KMS-11 (cell line): Measurements from ENCODE around the gene FCHSD2.

Experiments
- H2AFZ ChIP-seq: fragments of 200-600 bp; sonication (generic); 2 replicates; pipeline ENCODE4 v1.6.1; 2016; ENCODE audit warnings: antibody characterized with exemption, mixed run types, low read depth
- H3K27ac ChIP-seq: fragments of 200-600 bp; sonication (generic); 2 replicates; pipeline ENCODE4 v1.6.1; 2016; ENCODE audit warnings: mild to moderate bottlenecking, mixed run types
- H3K27me3 ChIP-seq: fragments of 200-600 bp; sonication (generic); 2 replicates; pipeline ENCODE4 v1.6.1; 2017; ENCODE audit warnings: mild to moderate bottlenecking, low read depth, mixed run types, moderate library complexity; ENCODE audit not compliant: insufficient read depth
- H3K36me3 ChIP-seq: fragments of 200-600 bp; sonication (generic); 2 replicates; pipeline ENCODE4 v1.6.1; 2017; ENCODE audit warnings: mild to moderate bottlenecking, mixed run types; ENCODE audit not compliant: insufficient read depth
- H3K4me1 ChIP-seq: fragments of 200-600 bp; sonication (generic); 2 replicates; pipeline ENCODE4 v1.6.1; 2016; ENCODE audit warnings: mild to moderate bottlenecking, low read depth, mixed run types; ENCODE audit not compliant: poor library complexity, severe bottlenecking
- H3K4me2 ChIP-seq: fragments of 200-600 bp; sonication (generic); 2 replicates; pipeline ENCODE4 v1.7.0; 2016; ENCODE audit warnings: mild to moderate bottlenecking, mixed run types
- H3K4me3 ChIP-seq: fragments of 200-600 bp; sonication (generic); IDR thresholded peaks from 2 replicates; pipeline ENCODE4 v1.6.1; 2017; ENCODE audit warnings: low read depth, low read length, mixed read lengths; ENCODE audit not compliant: insufficient read depth
- H3K79me2 ChIP-seq: fragments of 200-600 bp; sonication (generic); 2 replicates; pipeline ENCODE4 v1.6.1; 2016; ENCODE audit warnings: low read depth, mixed run types; ENCODE audit not compliant: insufficient read depth
- H3K9ac ChIP-seq: fragments of 200-600 bp; sonication (generic); 2 replicates; pipeline ENCODE4 v1.6.1; 2016; ENCODE audit warnings: mild to moderate bottlenecking, mixed run types
- H4K20me1 ChIP-seq: fragments of 200-600 bp; sonication (generic); 2 replicates; pipeline ENCODE4 v1.6.1; 2016; ENCODE audit warnings: mild to moderate bottlenecking, mixed run types; ENCODE audit not compliant: insufficient read depth
- CTCF ChIP-seq: fragments of 200-600 bp; sonication (generic); conservative IDR thresholded peaks from 2 replicates; pipeline ENCODE4 v1.6.1; 2017; ENCODE audit warnings: low read depth, mild to moderate bottlenecking, antibody characterized with exemption, low read length, moderate library complexity, mixed read lengths

Gene FCHSD2

GRCh38 chr11:73099512-73100266, 42.4 kb downstream of the FCHSD2 start:
- no peak overlapping the region for H3K9ac ChIP-seq
- TF ChIP-seq CTCF = no peak
- no peaks in the 10 kb centered on the region for H3K36me3 ChIP-seq
- no peaks in the 10 kb centered on the region for H3K79me2 ChIP-seq
- H2AFZ ChIP-seq = no peak overlapping the region
- no peaks in the 10 kb centered on the region for H4K20me1 ChIP-seq
- H3K4me1 ChIP-seq = no peaks in the 10 kb centered on the region
- H3K27me3 ChIP-seq = no peaks in the 10 kb centered on the region
- no peak overlapping the region for H3K4me2 ChIP-seq
- no peak overlapping the region for H3K4me3 ChIP-seq
- H3K27ac ChIP-seq = no peak overlapping the region

GRCh38 chr11:73095613-73096012, 46.5 kb downstream of the FCHSD2 start:
- no peak overlapping the region for H3K9ac ChIP-seq
- no peak for TF ChIP-seq CTCF
- no peak overlapping the region for H3K27ac ChIP-seq
- no peaks in the 10 kb centered on the region for H3K27me3 ChIP-seq
- no peaks in the 10 kb centered on the region for H3K4me1 ChIP-seq
- no peaks in the 10 kb centered on the region for H4K20me1 ChIP-seq
- H3K79me2 ChIP-seq = no peaks in the 10 kb centered on the region; the same call in 1 of the 2 replicates
- H3K4me2 ChIP-seq = no peak overlapping the region
- H2AFZ ChIP-seq = no peak overlapping the region
- H3K4me3 ChIP-seq = no peak overlapping the region
- no peaks in the 10 kb centered on the region for H3K36me3 ChIP-seq

GRCh38 chr11:73091521-73092305, 50.4 kb downstream of the FCHSD2 start:
- Histone ChIP-seq H3K9ac (no peak overlapping the region), H3K4me2 (no peak overlapping the region), H3K4me1 (peaks cover 7% of the 10 kb centered on the region), H3K27me3 (no peaks in the 10 kb centered on the region), H2AFZ (no peak overlapping the region), H3K36me3 (no peaks in the 10 kb centered on the region), H4K20me1 (no peaks in the 10 kb centered on the region), H3K27ac (no peak overlapping the region), H3K4me3 (no peak overlapping the region), H3K79me2 (no peaks in the 10 kb centered on the region; the same call in 1 of the 2 replicates)
- TF ChIP-seq CTCF = no peak

GRCh38 chr11:73087730-73088129, 54.4 kb downstream of the FCHSD2 start:
- no peak overlapping the region for H3K4me2 ChIP-seq
- no peaks in the 10 kb centered on the region; the same call in 1 of the 2 replicates for H3K79me2 ChIP-seq
- no peak overlapping the region for H3K9ac ChIP-seq
- H3K27ac ChIP-seq = no peak overlapping the region
- H3K36me3 ChIP-seq = no peaks in the 10 kb centered on the region
- peaks cover 7% of the 10 kb centered on the region for H3K4me1 ChIP-seq
- TF ChIP-seq CTCF = no peak
- no peaks in the 10 kb centered on the region for H3K27me3 ChIP-seq
- H3K4me3 ChIP-seq = no peak overlapping the region
- H2AFZ ChIP-seq = no peak overlapping the region
- H4K20me1 ChIP-seq = no peaks in the 10 kb centered on the region
